AG09309 (cell line): ENCODE data around the gene AP1S3.

Source experiments
- DNase-seq: peaks from one replicate; pipeline ENCODE4 v3.0.0-alpha.2; 2010; ENCODE audit warnings: low read depth
- H3K4me3 ChIP-seq: 2 replicates; pipeline ENCODE4 v1.5.1; 2011; ENCODE audit warnings: mild to moderate bottlenecking, low read depth, low read length, moderate library complexity; ENCODE audit not compliant: control insufficient read depth
- TF ChIP-seq, protein P1 (sequence below): IDR thresholded peaks from 2 replicates; pipeline ENCODE4 v1.5.1; 2011; ENCODE audit warnings: mild to moderate bottlenecking, low read depth, low read length, inconsistent platforms; ENCODE audit not compliant: insufficient read depth, control insufficient read depth; ENCODE audit errors: missing control alignments

Gene AP1S3

DNA sequence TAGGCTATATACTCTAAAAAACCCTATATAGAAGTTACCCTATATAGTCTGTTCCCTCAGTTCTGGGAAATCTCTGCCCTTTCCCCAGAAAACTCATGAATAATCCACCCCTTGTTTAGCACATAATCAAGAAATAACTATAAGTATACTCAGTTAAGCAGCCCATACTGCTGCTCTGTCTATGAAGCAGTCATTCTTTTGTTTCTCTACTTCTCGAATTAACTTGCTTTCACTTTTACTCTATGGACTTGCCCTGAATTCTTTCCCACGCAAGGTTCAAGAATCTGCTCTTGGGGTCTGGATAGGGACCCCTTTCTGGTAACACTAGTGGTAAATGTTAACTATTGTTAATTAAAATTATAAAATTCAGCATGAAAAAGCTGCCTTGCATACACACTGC is 17.4 kb upstream of the AP1S3 start:
- H3K4me3 ChIP-seq: no peak overlapping the region
- TF ChIP-seq, protein P1, sequence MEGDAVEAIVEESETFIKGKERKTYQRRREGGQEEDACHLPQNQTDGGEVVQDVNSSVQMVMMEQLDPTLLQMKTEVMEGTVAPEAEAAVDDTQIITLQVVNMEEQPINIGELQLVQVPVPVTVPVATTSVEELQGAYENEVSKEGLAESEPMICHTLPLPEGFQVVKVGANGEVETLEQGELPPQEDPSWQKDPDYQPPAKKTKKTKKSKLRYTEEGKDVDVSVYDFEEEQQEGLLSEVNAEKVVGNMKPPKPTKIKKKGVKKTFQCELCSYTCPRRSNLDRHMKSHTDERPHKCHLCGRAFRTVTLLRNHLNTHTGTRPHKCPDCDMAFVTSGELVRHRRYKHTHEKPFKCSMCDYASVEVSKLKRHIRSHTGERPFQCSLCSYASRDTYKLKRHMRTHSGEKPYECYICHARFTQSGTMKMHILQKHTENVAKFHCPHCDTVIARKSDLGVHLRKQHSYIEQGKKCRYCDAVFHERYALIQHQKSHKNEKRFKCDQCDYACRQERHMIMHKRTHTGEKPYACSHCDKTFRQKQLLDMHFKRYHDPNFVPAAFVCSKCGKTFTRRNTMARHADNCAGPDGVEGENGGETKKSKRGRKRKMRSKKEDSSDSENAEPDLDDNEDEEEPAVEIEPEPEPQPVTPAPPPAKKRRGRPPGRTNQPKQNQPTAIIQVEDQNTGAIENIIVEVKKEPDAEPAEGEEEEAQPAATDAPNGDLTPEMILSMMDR: no peak
- DNase-seq: no peak

GRCh38 chr2:223853425-223853837 is 16.0 kb upstream of the AP1S3 start:
- TF ChIP-seq, protein P1: no peak
- DNase-seq: no peak
- H3K4me3 ChIP-seq: no peak overlapping the region

DNA sequence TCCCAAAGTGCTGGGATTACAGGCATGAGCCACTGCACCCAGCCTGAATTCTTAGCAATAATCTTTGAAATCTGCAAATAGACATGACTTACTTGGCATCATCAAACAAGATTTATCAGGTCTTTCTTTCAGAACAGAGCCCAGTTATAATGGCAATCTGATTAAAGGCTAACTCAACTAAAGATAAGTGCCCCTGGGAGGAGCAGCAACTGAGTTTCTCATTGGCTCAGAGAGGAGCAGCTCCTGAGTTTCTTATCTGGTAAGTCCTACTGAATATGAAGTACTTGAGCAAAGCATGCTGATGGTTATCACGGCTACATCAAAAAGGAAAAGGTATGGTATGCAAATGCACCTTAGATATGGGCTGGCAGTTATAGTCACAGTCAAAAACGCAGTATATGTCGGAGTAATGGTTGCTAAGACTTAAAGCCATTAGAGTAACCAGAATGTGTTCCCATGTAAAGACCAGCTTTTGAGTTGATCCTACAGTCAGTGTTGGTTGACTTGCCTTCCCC is 15.0 kb upstream of the AP1S3 start:
- no peak overlapping the region for H3K4me3 ChIP-seq
- no peak for DNase-seq
- TF ChIP-seq, protein P1: no peak

DNA sequence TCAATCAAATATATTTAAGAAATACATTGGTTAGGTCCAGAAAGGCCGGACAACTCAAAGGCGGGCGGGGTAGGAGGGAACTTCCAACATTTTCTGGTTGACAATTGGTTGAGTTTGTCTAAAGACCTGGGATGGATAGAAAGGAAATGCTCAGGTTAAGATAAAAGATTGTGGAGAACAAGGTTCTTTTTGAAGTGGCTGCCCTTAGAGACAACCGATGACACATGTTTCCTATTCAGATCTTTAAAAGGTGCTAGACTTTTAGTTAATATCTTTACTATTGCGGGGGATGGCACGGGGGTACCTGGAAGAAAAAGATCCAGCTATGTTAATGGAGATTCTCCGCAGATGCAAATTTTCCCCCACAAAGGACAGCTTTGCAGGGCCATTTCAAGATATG is 10.0 kb upstream of the AP1S3 start:
- DNase-seq: no peak
- no peak overlapping the region for H3K4me3 ChIP-seq
- TF ChIP-seq, protein P1: no peak

- TF ChIP-seq, protein P1: no peak
- peak; percentile 61 for DNase-seq
These were observed 9.1 kb upstream of the AP1S3 start for GRCh38 chr2:223846515-223846914.

GRCh38 chr2:223841436-223842190 is 4.2 kb upstream of the AP1S3 start:
- no peak for DNase-seq
- TF ChIP-seq, protein P1: no peak
- H3K4me3 ChIP-seq: no peak overlapping the region

More at GRCh38 chr2:223846515-223846914, 9.1 kb upstream of the AP1S3 start:
- no peak overlapping the region for H3K4me3 ChIP-seq
